ENCODE measurements around the gene NRCAM. TPM values are rescaled to one million over a fixed set of nuclear protein-coding genes. Genes with fewer than 3 reads are reported as not detected.

The NRCAM gene
- polyA plus RNA-seq, 3 donors: not detected

- no peaks in the 10 kb centered on the region for H3K9me3 ChIP-seq (replicated peaks in 1 of 2; ENCODE audit: control insufficient read depth in 1 of 2, insufficient read depth in 1 of 2, low read length in 2 of 2)
- no peaks in the 10 kb centered on the region for H3K36me3 ChIP-seq (replicated peaks in 1 of 2; ENCODE audit: control insufficient read depth in 1 of 2, insufficient read depth in 2 of 2, low read length in 2 of 2)
- no peak for TF ChIP-seq CTCF (IDR thresholded peaks at IDR 0.05)
- H3K4me2 ChIP-seq (replicated peaks; ENCODE audit: extremely low read depth, low read length, poor library complexity, severe bottlenecking): no peak overlapping the region
- H3K9me3 Mint-ChIP-seq: peaks cover 0 to 3% (median 2%) of the 10 kb centered on the region in 7 donors
- H3K36me3 Mint-ChIP-seq: no peaks in the 10 kb centered on the region
- no peaks in the 10 kb centered on the region for H3K79me2 ChIP-seq (ENCODE audit: insufficient read depth, low read length)
- intact Hi-C loops (cut with micrococcal nuclease): no loop called here
- DNase-seq: no peak
- H3K4me1 ChIP-seq (ENCODE audit: control insufficient read depth in 1 of 2, insufficient read depth in 2 of 2, low read length in 2 of 2): no peaks in the 10 kb centered on the region
- peaks cover 5% of the 10 kb centered on the region for H3K4me1 Mint-ChIP-seq
- peaks cover 0 to 3% (median 0%) of the 10 kb centered on the region in 3 donors for H3K27me3 Mint-ChIP-seq (ENCODE audit: low read depth in 3 of 3)
- no peak overlapping the region for H3K9ac ChIP-seq (ENCODE audit: insufficient read depth, low read length, poor library complexity, severe bottlenecking)
- H3K4me3 ChIP-seq (replicated peaks in 1 of 3; ENCODE audit: low read depth in 2 of 3, low read length in 3 of 3): no peak overlapping the region
- H4K20me1 ChIP-seq (ENCODE audit: insufficient read depth, low read length): no peaks in the 10 kb centered on the region
- H2AFZ ChIP-seq (ENCODE audit: insufficient read depth, low read depth, low read length, poor library complexity, severe bottlenecking): no peak overlapping the region
- no peaks in the 10 kb centered on the region for H3K27me3 ChIP-seq (ENCODE audit: control insufficient read depth in 2 of 2, insufficient read depth in 2 of 2, low read length in 2 of 2)
- H3K27ac Mint-ChIP-seq: no peak overlapping the region
- H3K4me3 Mint-ChIP-seq: no peak overlapping the region
- WGBS (ENCODE audit: insufficient coverage): no CpG with 5 or more reads among the region's 1 CpG
- H3K27ac ChIP-seq (ENCODE audit: low read depth in 1 of 2, low read length in 2 of 2): no peak overlapping the region
These were observed 166.4 kb downstream of the NRCAM start for GRCh38 chr7:108289852-108290251.

- intact Hi-C loops (cut with micrococcal nuclease): no loop called here
- Mint-ChIP-seq H3K27me3 (ENCODE audit: low read depth in 3 of 3) (peaks cover 2 to 4% (median 3%) of the 10 kb centered on the region in 3 donors), H3K4me3 (no peak overlapping the region), H3K36me3 (no peaks in the 10 kb centered on the region), H3K4me1 (no peaks in the 10 kb centered on the region), H3K9me3 (peaks cover 0 to 3% (median 2%) of the 10 kb centered on the region in 7 donors), H3K27ac (no peak overlapping the region)
- DNase-seq: no peak
- no peak for TF ChIP-seq CTCF (IDR thresholded peaks at IDR 0.05)
- H3K4me1 ChIP-seq (ENCODE audit: control insufficient read depth in 1 of 2, insufficient read depth in 2 of 2, low read length in 2 of 2): no peaks in the 10 kb centered on the region
- H2AFZ ChIP-seq (ENCODE audit: insufficient read depth, low read depth, low read length, poor library complexity, severe bottlenecking): no peak overlapping the region
- no peaks in the 10 kb centered on the region for H3K36me3 ChIP-seq (replicated peaks in 1 of 2; ENCODE audit: control insufficient read depth in 1 of 2, insufficient read depth in 2 of 2, low read length in 2 of 2)
- WGBS (ENCODE audit: insufficient coverage): no CpG with 5 or more reads among the region's 3 CpGs
- H4K20me1 ChIP-seq (ENCODE audit: insufficient read depth, low read length): no peaks in the 10 kb centered on the region
- H3K9ac ChIP-seq (ENCODE audit: insufficient read depth, low read length, poor library complexity, severe bottlenecking): no peak overlapping the region
- H3K9me3 ChIP-seq (replicated peaks in 1 of 2; ENCODE audit: control insufficient read depth in 1 of 2, insufficient read depth in 1 of 2, low read length in 2 of 2): no peaks in the 10 kb centered on the region
- H3K4me3 ChIP-seq (replicated peaks in 1 of 3; ENCODE audit: low read depth in 2 of 3, low read length in 3 of 3): no peak overlapping the region
- no peak overlapping the region for H3K4me2 ChIP-seq (replicated peaks; ENCODE audit: extremely low read depth, low read length, poor library complexity, severe bottlenecking)
- no peaks in the 10 kb centered on the region for H3K79me2 ChIP-seq (ENCODE audit: insufficient read depth, low read length)
- H3K27me3 ChIP-seq (ENCODE audit: control insufficient read depth in 2 of 2, insufficient read depth in 2 of 2, low read length in 2 of 2): no peaks in the 10 kb centered on the region
- no peak overlapping the region for H3K27ac ChIP-seq (ENCODE audit: low read depth in 1 of 2, low read length in 2 of 2)
These were observed 168.4 kb downstream of the NRCAM start for GRCh38 chr7:108287857-108288256.

Data from CD14-positive monocyte (primary cell).